ENCODE results near the gene CRY2.
"Not testable (repeated sequence)": the region's sequence is repeated elsewhere in the genome, so short reads cannot be mapped to it uniquely, and the experiment has no call there.

The CRY2 gene

DNA sequence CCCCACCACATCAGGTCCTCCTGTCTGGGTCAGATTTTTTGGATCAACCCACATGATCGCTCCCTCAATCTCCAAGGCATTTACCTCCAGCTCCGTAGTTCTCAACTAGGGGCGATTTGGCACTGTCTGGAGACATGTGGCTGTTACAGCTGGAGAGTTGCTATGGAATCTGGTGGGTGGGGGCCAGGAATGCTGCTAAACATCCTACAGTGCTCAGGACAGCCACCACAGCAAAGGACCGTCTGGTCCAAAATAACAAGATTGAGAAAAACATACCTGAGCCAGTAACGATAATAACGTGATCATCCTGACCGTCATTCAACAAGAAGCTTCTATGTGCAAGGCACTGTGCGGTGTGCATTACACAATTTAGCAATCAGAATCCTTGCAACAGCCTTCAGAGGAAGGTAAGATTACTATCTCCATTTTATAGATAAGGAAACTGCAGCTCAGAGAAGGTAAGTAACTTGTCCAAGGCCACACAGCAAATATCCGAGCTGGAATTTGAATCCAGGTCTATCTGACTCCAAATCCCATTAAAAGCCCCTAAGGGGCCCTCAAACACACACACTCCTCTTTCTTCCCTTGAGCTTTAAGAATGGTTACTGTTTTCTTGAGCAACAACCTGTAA lies 14.3 kb upstream of the CRY2 start:
- Histone ChIP-seq H3K4me1 (no peaks in the 10 kb centered on the region), H3K4me3 (ENCODE audit: low read depth, low read length) (no peak overlapping the region), H3K27me3 (no peaks in the 10 kb centered on the region), H3K9me3 (no peaks in the 10 kb centered on the region), H3K36me3 (no peaks in the 10 kb centered on the region)
- TF ChIP-seq, protein P1, sequence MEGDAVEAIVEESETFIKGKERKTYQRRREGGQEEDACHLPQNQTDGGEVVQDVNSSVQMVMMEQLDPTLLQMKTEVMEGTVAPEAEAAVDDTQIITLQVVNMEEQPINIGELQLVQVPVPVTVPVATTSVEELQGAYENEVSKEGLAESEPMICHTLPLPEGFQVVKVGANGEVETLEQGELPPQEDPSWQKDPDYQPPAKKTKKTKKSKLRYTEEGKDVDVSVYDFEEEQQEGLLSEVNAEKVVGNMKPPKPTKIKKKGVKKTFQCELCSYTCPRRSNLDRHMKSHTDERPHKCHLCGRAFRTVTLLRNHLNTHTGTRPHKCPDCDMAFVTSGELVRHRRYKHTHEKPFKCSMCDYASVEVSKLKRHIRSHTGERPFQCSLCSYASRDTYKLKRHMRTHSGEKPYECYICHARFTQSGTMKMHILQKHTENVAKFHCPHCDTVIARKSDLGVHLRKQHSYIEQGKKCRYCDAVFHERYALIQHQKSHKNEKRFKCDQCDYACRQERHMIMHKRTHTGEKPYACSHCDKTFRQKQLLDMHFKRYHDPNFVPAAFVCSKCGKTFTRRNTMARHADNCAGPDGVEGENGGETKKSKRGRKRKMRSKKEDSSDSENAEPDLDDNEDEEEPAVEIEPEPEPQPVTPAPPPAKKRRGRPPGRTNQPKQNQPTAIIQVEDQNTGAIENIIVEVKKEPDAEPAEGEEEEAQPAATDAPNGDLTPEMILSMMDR (IDR thresholded peaks at IDR 0.05; ENCODE audit: low read depth, low read length), result no peak
- DNase-seq, result no peak

DNA sequence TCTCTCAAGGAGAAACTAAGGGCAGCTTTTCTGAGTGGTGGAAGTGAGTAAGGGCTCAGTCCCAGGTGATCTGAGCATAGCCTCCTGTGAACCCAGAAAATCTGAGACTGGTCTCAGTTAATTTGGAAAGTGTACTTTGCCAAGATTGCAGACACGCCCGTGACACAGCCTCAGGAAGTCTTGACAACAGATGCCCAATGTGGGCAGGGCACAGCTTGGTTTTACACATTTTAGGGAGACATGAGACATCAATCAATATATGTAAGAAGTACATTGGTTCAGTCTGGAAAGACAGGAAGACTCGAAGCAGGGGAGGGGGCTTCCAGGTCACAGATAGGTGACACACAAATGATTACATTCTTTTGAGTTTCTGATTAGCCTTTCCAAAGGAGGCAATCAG lies 13.5 kb upstream of the CRY2 start:
- no peaks in the 10 kb centered on the region for H3K9me3 ChIP-seq
- H3K4me1 ChIP-seq, result no peaks in the 10 kb centered on the region
- H3K27me3 ChIP-seq, result no peaks in the 10 kb centered on the region
- no peak overlapping the region for H3K4me3 ChIP-seq (ENCODE audit: low read depth, low read length)
- TF ChIP-seq, protein P1 (IDR thresholded peaks at IDR 0.05; ENCODE audit: low read depth, low read length), result no peak
- DNase-seq, result no peak
- no peaks in the 10 kb centered on the region for H3K36me3 ChIP-seq

DNA sequence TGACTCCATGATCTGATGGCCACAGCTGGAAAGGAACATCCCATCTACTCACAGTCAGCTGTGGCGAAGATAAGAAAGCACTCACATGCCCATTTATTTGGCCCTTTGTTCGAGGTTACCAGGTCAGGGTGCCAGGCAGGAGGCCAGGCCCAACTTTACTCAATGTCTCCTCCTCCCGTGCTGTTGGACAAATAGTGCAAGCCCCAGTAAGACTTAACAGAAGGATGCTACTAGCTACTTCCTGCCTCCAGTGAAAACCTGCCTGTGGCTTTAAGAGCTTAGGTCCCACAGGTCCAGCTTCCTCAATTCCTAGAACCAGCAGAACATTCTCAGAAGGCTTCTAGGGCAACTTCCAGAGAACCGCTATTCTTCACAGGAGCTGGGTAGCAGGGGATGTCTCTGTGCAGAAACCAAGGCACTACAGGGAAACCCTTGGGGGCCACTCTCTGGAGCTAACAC lies 12.9 kb upstream of the CRY2 start:
- Histone ChIP-seq H3K36me3 (no peaks in the 10 kb centered on the region), H3K9me3 (no peaks in the 10 kb centered on the region), H3K4me3 (ENCODE audit: low read depth, low read length) (no peak overlapping the region), H3K4me1 (no peaks in the 10 kb centered on the region), H3K27me3 (no peaks in the 10 kb centered on the region)
- TF ChIP-seq, protein P1 (IDR thresholded peaks at IDR 0.05; ENCODE audit: low read depth, low read length), result no peak
- no peak for DNase-seq

DNA sequence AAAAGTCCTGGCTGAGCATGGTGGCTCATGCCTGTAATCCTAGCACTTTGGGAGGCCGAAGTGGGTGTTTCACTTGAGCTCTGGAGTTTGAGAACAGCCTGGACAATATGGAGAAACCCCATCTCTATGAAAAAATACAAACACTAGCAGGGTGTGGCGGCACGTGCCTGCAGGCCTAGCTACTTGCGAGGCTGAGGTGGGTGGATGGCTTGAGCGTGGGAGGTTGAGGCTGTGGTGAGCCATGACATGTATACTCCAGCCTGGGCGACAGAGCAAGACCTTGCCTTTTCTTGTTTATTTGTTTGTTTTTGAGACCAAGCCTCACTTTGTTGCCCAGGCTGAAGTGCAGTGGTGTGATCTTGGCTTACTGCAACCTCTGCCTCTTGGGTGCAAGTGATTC lies 8.1 kb upstream of the CRY2 start:
- H3K27me3 ChIP-seq, result no peaks in the 10 kb centered on the region
- no peaks in the 10 kb centered on the region for H3K36me3 ChIP-seq
- no peak for DNase-seq
- no peaks in the 10 kb centered on the region for H3K4me1 ChIP-seq
- TF ChIP-seq, protein P1 (IDR thresholded peaks at IDR 0.05; ENCODE audit: low read depth, low read length), result no peak
- H3K4me3 ChIP-seq (ENCODE audit: low read depth, low read length), result no peak overlapping the region
- H3K9me3 ChIP-seq, result no peaks in the 10 kb centered on the region

DNA sequence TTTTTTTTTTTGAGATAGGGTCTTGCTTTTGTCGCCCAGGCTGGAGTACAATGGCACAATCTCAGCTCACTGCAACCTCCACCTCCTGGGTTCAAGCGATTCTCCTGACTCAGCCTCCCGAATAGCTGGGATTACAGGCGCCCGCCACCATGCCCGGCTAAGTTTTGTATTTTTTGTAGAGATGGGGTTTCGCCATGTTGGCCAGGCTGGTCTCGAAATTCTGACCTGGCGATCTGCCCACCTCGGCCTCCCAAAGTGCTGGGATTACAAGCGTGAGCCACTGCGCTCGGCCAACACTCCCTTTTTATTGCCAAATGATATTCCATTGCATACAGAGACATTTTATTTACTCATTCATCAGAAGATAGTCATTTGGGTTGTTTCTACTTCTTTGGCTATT lies 7.0 kb upstream of the CRY2 start:
- H3K4me1 ChIP-seq; H3K9me3 ChIP-seq; H3K27me3 ChIP-seq; H3K4me3 ChIP-seq (ENCODE audit: low read depth, low read length); DNase-seq; H3K36me3 ChIP-seq: not testable (repeated sequence)

DNA sequence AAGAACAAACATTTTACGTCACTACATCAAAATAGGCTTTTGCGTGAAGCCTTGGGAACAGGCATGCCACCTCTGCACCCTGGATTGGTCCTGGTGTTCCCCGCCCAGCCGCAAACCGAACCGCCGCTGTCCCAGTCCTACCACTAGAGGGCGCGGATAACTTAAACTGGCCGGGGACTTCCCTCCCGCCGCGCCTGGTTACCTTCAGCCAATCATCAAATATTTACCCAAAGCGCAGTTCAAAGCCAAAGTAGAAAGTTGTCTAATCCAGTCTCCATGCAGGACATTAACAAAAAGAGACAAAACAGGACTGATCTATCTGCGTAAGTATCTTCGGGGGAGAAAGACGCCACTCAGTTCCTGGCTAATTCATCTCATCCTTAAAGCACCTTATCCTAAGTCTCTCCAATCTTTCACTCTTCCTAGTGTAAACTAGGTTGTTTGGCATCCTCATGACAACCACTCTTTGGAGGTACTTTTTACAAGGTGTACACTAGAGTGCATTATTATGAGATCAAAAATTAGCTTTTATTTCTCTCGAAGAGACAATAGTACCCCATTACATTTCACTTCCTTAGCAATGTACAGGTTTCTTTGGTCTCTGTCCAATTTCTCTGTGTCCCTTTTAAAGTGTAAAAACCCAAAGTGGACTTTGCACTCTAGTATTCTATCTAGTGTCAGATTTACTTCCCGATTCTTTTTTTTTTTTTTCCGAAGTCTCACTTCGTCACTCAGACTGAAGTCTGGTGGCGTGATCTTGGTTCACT lies 3.9 kb upstream of the CRY2 start:
- Histone ChIP-seq H3K4me3 (ENCODE audit: low read depth, low read length) (peak overlapping the region; percentile 30), H3K27me3 (no peaks in the 10 kb centered on the region), H3K9me3 (no peaks in the 10 kb centered on the region), H3K4me1 (peaks cover 4% of the 10 kb centered on the region; the same call in 1 of the 2 replicates), H3K36me3 (no peaks in the 10 kb centered on the region)
- DNase-seq, result peak; percentile 75
- TF ChIP-seq, protein P1 (IDR thresholded peaks at IDR 0.05; ENCODE audit: low read depth, low read length), result peak; percentile 74
